Measurements from ENCODE around the gene MRPS18C.

GRCh38 chr4:83503974-83504373 lies 48.1 kb downstream of the MRPS18C start:
- TF ChIP-seq CTCF (IDR thresholded peaks at IDR 0.05; ENCODE audit: borderline replicate concordance, extremely low read depth, low read length, poor library complexity, severe bottlenecking), result no peak
- TF ChIP-seq EZH2 (IDR thresholded peaks at IDR 0.05; ENCODE audit: borderline replicate concordance, low read depth, low read length, severe bottlenecking), result no peak

All from DND-41 (cell line).